Loucy (cell line): Measurements from ENCODE around the gene PBRM1.

Experiments used
- EZH2phosphoT487 ChIP-seq: fragments of 200-600 bp; IDR thresholded peaks from 2 replicates; pipeline ENCODE4 v1.6.1; 2018; ENCODE audit warnings: antibody characterized with exemption, mild to moderate bottlenecking, moderate library complexity, borderline replicate concordance
- TF ChIP-seq, protein P1 (sequence below): fragments of 200-600 bp; sonication (generic); conservative IDR thresholded peaks from 2 replicates; pipeline ENCODE4 v1.5.1; 2014; ENCODE audit warnings: mild to moderate bottlenecking, antibody characterized with exemption, low read length

DNA sequence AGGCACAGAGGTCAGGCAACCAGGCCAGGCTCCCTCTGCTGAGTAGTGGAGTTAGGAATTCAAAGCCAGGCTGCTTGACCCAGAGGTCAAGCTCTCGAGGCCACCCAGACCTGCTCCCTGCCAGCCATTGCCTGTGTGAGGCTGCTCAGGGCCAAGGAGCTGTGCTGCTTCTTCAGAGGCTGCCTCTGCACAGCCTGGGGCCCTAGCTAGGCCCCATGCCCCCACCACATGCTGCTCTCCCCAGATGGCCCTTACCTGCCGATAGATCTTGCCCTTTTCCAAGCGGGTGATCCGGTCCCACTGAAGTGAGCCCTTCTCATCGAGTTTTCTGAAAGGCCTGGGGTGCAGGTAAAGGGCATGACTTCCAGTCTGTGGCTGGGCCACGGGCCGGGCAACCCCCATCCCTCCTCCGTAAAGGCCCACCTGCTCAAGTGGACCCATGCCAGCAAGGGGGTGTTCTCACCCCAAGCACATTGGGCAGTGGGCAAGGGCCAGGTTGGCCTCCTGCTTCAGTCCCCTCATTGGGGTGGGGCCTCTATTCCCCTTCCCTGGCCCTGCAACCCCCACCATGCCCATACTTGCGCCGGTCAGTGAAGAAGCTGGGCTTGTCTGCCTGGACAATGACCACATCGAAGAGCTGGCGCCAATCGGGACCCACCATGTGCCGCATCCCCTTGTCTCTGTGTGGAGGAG lies 158.5 kb downstream of the PBRM1 start:
- TF ChIP-seq EZH2phosphoT487, result no peak
- TF ChIP-seq, protein P1, sequence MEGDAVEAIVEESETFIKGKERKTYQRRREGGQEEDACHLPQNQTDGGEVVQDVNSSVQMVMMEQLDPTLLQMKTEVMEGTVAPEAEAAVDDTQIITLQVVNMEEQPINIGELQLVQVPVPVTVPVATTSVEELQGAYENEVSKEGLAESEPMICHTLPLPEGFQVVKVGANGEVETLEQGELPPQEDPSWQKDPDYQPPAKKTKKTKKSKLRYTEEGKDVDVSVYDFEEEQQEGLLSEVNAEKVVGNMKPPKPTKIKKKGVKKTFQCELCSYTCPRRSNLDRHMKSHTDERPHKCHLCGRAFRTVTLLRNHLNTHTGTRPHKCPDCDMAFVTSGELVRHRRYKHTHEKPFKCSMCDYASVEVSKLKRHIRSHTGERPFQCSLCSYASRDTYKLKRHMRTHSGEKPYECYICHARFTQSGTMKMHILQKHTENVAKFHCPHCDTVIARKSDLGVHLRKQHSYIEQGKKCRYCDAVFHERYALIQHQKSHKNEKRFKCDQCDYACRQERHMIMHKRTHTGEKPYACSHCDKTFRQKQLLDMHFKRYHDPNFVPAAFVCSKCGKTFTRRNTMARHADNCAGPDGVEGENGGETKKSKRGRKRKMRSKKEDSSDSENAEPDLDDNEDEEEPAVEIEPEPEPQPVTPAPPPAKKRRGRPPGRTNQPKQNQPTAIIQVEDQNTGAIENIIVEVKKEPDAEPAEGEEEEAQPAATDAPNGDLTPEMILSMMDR, result no peak
